Measurements from ENCODE around the gene PDE3A. TPM values are rescaled to one million over a fixed set of nuclear protein-coding genes. Genes with fewer than 3 reads are reported as not detected.

PDE3A gene
- total and polyA plus RNA-seq, 2 of the 4 experiments (the other 2 are of a cell fraction) = 0.09 to 0.18 TPM

- no peak overlapping the region for H4K91ac ChIP-seq (ENCODE audit: insufficient read depth, low read depth, low read length)
- dilution Hi-C loops (cut with HindIII; ENCODE audit: low sequenced_read_pairs, unreplicated experiment) = no loop called here
Measured at GRCh38 chr12:20442322-20442721, 74.0 kb downstream of the PDE3A start.

More at GRCh38 chr12:20442322-20442721, 74.0 kb downstream of the PDE3A start:
- no peak for DNase-seq
- ChIA-PET CTCF (no interaction called here), POLR2A (ENCODE audit: unreplicated experiment) (no interaction called here)
- no peaks in the 10 kb centered on the region; a peak in 1 of 4 replicates for H3K79me1 ChIP-seq (ENCODE audit: low read depth in 1 of 2, low read length in 2 of 2)
- H3K4me1 ChIP-seq (ENCODE audit: control insufficient read depth, insufficient read depth, low read length) = peaks cover 2% of the 10 kb centered on the region; the same call in 1 of the 2 replicates
- no peak overlapping the region for H3K14ac ChIP-seq (replicated peaks; ENCODE audit: low read depth, low read length)
- no peak overlapping the region for H2BK15ac ChIP-seq (ENCODE audit: low read depth, low read length)
- H2AK9ac ChIP-seq (replicated peaks; ENCODE audit: low read depth, low read length, poor library complexity) = no peak overlapping the region
- in situ Hi-C loops (cut with MboI; ENCODE audit: low sequenced_read_pairs) = no loop called here
- H3K27me3 ChIP-seq (ENCODE audit: control insufficient read depth, insufficient read depth, low read length) = no peaks in the 10 kb centered on the region
- no peak for ATAC-seq (ENCODE audit: low read depth)
- H3K27ac ChIP-seq (ENCODE audit: insufficient read depth, low read length) = no peak overlapping the region
- no peak overlapping the region for H3K4me2 ChIP-seq (ENCODE audit: low read depth, low read length)
- intact Hi-C loops (cut with micrococcal nuclease) = no loop called here
- no peak overlapping the region for H3K23ac ChIP-seq (ENCODE audit: low read depth, low read length)
- no peak overlapping the region for H2BK20ac ChIP-seq (ENCODE audit: low read depth, low read length)
- no CpG with 5 or more reads among the region's 6 CpGs for WGBS, 2 experiments (ENCODE audit: extremely low coverage in 2 of 2, insufficient read length in 1 of 2)
- TF ChIP-seq, protein P1, sequence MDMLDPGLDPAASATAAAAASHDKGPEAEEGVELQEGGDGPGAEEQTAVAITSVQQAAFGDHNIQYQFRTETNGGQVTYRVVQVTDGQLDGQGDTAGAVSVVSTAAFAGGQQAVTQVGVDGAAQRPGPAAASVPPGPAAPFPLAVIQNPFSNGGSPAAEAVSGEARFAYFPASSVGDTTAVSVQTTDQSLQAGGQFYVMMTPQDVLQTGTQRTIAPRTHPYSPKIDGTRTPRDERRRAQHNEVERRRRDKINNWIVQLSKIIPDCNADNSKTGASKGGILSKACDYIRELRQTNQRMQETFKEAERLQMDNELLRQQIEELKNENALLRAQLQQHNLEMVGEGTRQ (IDR thresholded peaks at IDR 0.05; ENCODE audit: low read depth, low read length) = no peak
- TF ChIP-seq MXI1 (IDR thresholded peaks at IDR 0.05; ENCODE audit: borderline replicate concordance, low read depth, low read length) (no peak), RCOR1 (IDR thresholded peaks at IDR 0.05; ENCODE audit: insufficient replicate concordance, low read length) (no peak)
- H4K5ac ChIP-seq (ENCODE audit: low read depth, low read length) = no peak overlapping the region
- no peaks in the 10 kb centered on the region for H3K9me1 ChIP-seq (ENCODE audit: insufficient read depth, low read length)
- H2AK5ac ChIP-seq (ENCODE audit: low read depth, low read length) = no peak overlapping the region
- no peak overlapping the region for H2AFZ ChIP-seq (replicated peaks; ENCODE audit: low read length, poor library complexity)
- no peak overlapping the region for H3K4ac ChIP-seq (ENCODE audit: low read depth, low read length)
- no peak overlapping the region for H2BK5ac ChIP-seq (ENCODE audit: low read depth, low read length, poor library complexity, severe bottlenecking)
- H3K56ac ChIP-seq (ENCODE audit: extremely low read depth, insufficient read depth, low read length) = no peak overlapping the region
- no peaks in the 10 kb centered on the region for H4K20me1 ChIP-seq (ENCODE audit: insufficient read depth, low read length)
- H3K4me3 ChIP-seq (ENCODE audit: insufficient read depth, low read depth, low read length) = no peak overlapping the region
- no peaks in the 10 kb centered on the region for H3K9me3 ChIP-seq (ENCODE audit: control insufficient read depth, insufficient read depth, low read length)
- H3K18ac ChIP-seq (ENCODE audit: low read depth, low read length) = no peak overlapping the region
- no TSS peak for BruUV-seq (replicated peaks)
- H3K9ac ChIP-seq (ENCODE audit: low read depth, low read length) = no peak overlapping the region
- no peak overlapping the region for H4K8ac ChIP-seq (ENCODE audit: low read depth in 2 of 2, low read length in 2 of 2)
- H3K36me3 ChIP-seq (ENCODE audit: control insufficient read depth, insufficient read depth, low read length) = no peaks in the 10 kb centered on the region; the same call in 1 of the 2 replicates
- no peak overlapping the region for H2BK120ac ChIP-seq (ENCODE audit: low read depth, low read length)

Measured in IMR-90 (cell line).